ENCODE measurements around the gene HUNK.

Gene HUNK

DNA sequence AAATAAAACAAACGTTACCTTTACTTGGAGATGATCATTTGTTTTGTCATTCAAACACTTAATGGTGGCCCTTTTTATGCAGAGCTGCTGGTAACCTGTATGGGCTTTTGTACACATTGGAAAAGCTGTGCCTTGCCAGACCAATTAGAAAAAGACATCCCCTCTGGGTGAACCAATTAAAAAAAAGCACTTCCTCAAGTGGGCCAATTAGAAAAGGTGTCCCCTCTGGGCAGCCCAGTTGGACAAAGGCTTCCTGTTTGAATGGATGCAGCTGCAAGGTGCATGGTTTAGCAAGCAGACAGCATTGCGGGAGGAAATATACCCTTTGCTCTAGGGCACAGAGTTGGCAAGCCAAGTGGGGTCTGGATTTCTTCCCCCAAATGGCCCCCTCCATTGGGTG, 21.6 kb downstream of the HUNK start:
- in situ Hi-C loops (cut with HindIII; ENCODE audit: low sequenced_read_pairs), result no loop called here

- in situ Hi-C loops (cut with HindIII; ENCODE audit: low sequenced_read_pairs), result no loop called here
These were observed 22.4 kb downstream of the HUNK start for GRCh38 chr21:31895077-31895835.

DNA sequence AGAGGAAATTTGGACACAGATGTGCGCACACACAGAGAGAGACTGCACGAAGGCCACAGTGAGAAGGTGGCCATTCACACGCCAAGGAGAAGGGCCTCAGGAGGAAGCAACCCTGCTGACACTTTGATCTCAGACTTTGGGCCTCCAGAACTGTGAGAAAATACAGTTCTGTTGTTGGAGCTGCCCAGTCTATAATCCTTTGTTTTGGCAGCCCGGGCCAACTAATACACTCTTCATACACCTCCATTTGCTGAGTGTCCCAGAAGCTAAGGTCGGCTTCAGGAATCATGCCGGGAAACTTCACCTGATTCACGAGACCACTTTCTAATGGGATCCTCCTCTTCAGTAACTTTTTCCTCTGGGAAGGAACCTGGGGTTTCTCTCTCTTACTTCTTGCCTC, 23.2 kb downstream of the HUNK start:
- in situ Hi-C loops (cut with HindIII; ENCODE audit: low sequenced_read_pairs), result no loop called here

GRCh38 chr21:31897311-31897710, 24.5 kb downstream of the HUNK start:
- in situ Hi-C loops (cut with HindIII; ENCODE audit: low sequenced_read_pairs), result no loop called here

DNA sequence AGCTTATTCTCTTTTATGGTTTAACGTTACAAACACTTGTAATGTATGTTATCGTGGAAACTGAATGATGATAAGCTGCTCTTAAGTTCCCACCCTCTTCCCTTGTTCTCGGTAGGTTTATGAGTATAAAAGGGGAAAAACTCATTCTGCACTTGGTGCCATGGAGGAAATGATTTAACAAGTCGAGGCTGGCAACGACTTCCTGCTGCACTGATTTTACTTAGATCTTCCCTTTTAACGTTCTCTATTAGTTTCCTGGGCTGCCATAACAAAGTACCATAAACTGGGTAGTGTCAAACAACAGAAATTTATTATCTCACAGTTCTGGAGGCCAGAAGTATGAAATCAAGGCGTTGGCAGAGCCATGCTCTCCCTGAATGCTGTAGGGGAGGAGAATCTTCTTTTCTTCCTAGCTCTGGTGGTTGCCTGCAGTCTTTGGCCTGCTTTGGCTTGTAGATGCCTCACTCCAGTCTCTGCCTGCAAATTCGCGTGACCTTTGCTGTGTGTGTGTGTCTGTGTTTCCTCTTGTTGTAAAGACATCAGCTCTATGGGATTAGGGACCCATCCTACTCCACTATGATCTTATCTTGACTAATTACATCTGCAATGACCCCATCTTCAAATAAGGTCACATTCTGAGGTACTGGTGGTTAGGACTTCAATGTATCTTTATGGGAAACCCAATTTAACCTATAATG, 26.3 kb downstream of the HUNK start:
- in situ Hi-C loops (cut with HindIII; ENCODE audit: low sequenced_read_pairs), result no loop called here

DNA sequence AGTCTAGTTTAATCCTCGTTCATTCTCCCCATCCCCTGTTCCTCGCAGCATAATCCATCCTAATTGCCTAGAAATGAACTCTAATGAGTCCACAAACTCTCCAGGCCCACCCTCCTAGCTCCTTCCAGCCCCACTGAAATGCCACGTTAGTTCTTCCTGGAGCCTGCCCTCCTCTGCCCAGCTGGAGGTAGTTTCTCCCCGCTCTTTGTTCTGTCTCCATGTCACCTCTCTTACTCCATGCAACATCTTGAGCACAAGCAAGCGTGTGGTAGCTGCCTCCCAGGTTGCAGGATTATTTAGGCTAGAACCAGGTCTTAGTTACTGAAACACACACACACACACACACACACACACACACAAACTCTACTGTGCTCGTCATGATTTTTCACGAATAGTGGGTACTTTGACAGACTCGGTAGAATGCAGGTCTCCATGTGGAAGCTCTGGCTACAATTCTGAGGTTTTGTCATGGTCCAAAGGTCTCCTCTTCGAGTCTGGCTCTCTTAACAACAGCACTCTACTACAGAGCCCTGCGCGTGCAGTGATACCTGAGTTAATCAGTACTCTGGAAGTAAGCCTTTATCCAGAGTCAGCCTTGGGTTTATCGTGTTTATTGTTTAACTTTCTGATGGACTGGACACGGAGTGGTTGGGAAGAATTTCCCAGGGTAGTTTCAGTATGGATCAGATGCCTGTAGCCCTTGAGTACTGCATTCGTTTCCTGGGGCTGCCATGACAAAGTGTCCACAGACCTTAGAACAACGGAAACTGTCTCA, 27.5 kb downstream of the HUNK start:
- in situ Hi-C loops (cut with HindIII; ENCODE audit: low sequenced_read_pairs), result no loop called here

DNA sequence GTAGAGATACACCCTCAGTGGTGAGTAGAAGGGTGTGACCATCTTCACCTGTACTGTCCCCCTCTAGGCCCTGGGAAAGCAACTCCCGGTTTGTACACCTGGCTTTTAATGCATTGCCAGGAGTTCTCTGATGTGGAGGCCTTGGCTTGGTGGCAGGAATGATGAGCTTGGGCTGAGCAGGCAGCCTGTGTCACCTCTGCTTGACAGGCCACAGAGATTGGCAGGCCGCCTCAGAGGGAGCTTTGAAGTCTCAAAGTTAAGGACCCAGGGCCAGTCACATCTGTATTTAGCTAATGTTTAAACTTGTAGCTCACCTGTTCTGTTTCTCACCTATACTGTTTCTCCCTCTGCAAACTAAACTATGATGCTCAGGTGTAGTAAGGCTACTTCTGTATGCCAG, 28.5 kb downstream of the HUNK start:
- in situ Hi-C loops (cut with HindIII; ENCODE audit: low sequenced_read_pairs), result no loop called here

- in situ Hi-C loops (cut with HindIII; ENCODE audit: low sequenced_read_pairs), result no loop called here
These were observed 29.6 kb downstream of the HUNK start for GRCh38 chr21:31902438-31902837.

- in situ Hi-C loops (cut with HindIII; ENCODE audit: low sequenced_read_pairs), result no loop called here
These were observed 31.1 kb downstream of the HUNK start for GRCh38 chr21:31903896-31904295.

- in situ Hi-C loops (cut with HindIII; ENCODE audit: low sequenced_read_pairs), result no loop called here
These were observed 33.0 kb downstream of the HUNK start for GRCh38 chr21:31905503-31906451.

GRCh38 chr21:31908106-31909031, 35.5 kb downstream of the HUNK start:
- in situ Hi-C loops (cut with HindIII; ENCODE audit: low sequenced_read_pairs), result no loop called here

DNA sequence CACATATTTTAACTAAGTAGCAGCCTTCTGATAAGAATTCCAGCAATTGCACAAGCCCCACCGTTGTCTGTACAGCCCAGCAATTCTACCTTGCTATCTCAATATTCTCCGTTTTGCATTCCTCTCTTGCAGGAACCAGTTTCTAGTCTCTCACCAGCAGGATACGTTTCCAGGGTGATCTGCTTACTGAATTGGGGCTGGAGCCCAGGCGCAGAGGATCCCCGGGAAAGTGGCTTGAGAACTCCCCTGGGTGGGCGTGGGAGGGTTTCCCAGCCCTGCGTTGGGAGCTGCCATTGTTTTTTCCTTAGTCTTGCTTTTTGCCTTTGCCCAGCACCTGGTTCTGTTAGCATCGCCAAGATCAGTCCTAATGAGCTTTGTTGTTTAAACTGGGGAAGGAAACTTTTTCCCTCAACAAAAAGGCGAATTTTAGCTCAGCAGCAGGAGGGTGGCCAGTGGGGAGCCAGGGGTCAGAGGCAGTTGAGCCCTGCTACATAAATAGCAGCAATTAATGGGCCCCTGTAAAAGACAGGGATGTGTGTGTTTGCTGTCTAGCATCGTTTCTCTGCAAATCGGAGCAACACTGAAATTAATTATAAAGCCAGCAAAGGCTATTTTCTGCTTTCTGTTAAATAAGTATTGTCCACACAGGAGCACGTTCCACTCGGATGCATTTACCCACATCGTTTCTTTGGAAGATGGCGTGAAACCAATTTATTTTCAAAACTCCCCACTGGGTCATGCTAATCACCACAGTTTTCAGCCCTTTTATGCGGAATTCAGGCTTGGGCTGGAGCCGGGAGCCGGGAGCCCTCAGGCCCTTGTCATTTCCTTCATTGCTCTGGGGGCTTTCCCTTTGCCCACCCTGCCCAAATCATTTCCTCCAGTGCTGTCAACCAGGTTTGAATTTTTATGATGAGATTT, 36.6 kb downstream of the HUNK start:
- in situ Hi-C loops (cut with HindIII; ENCODE audit: low sequenced_read_pairs), result no loop called here

- in situ Hi-C loops (cut with HindIII; ENCODE audit: low sequenced_read_pairs), result no loop called here
These were observed 37.3 kb downstream of the HUNK start for GRCh38 chr21:31910074-31910470.

- in situ Hi-C loops (cut with HindIII; ENCODE audit: low sequenced_read_pairs), result no loop called here
These were observed 38.5 kb downstream of the HUNK start for GRCh38 chr21:31911138-31911907.

GRCh38 chr21:31912501-31912900, 39.7 kb downstream of the HUNK start:
- in situ Hi-C loops (cut with HindIII; ENCODE audit: low sequenced_read_pairs), result no loop called here

DNA sequence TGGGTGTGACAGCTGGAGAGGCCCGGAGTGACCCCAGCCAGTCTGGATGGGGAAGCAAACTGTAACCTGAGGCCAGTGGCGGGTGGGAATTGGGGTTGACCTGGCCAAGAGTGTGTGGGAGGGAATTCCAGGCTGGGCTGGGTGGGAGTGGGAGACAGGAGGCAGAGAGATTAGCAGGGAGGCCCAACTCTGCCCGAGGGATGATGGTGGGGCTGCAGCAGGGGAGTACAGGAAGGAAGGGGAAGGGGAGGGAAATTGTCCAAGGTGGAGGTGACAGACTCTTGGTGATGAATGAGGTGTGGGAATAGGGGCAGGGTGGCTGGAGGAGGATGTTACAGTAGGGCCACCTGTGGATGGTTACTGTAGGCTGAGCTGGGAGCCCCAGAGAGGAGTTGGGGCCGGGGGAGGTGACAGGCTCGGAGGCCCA, 40.4 kb downstream of the HUNK start:
- in situ Hi-C loops (cut with HindIII; ENCODE audit: low sequenced_read_pairs), result no loop called here

GRCh38 chr21:31914472-31914871, 41.7 kb downstream of the HUNK start:
- in situ Hi-C loops (cut with HindIII; ENCODE audit: low sequenced_read_pairs), result no loop called here

DNA sequence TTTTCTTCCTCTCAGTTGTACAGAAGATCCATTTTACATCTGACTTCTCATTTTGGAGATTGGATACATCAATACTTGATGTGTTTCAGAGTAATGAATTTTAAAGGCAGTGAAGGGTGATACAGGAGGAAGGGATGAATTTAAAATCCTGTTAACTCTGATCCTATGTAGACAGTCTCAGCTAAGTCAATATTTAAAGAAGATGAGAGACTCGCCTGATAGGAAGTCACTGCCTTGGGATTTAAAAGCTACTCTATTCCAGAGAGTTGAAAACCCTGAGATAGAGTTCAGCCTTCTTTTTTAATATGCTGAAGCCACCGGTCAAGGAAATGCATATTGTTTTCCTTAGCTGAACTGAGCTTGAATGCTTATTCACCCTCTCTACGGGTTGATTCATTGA, 42.7 kb downstream of the HUNK start:
- in situ Hi-C loops (cut with HindIII; ENCODE audit: low sequenced_read_pairs), result no loop called here
